GM21515 (cell line): ENCODE data around the gene RBM34.
A peak's percentile ranks its signal among the peaks of the same experiment; 100 is the strongest.
"Not testable (repeated sequence)": the region's sequence is repeated elsewhere in the genome, so short reads cannot be mapped to it uniquely, and the experiment has no call there.

Experiments used
- ATAC-seq: cut with Tn5 transposase; IDR thresholded peaks from one replicate; pipeline ENCODE4 v1.9.1; 2021; ENCODE audit not compliant: unreplicated experiment

RBM34 gene

DNA sequence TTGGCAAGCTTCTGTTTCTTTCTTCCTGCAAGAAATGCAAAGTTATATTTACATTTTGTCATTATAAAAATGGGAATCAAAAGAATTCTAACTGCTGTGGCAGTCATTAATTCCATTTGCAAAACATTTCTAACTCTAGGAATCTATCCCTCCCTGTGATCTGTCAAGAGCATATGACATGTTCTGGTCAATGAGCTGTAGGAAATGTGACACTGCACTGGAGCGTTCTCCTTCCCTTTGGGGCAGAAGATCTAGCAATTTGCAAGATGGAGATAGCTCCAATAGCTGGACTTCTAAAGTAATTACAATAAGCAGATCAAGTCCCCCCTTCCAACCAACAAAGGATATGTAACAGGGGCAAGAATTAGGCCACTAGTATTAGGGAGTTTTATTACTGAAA is 38.7 kb downstream of the RBM34 start:
- ATAC-seq = no peak

DNA sequence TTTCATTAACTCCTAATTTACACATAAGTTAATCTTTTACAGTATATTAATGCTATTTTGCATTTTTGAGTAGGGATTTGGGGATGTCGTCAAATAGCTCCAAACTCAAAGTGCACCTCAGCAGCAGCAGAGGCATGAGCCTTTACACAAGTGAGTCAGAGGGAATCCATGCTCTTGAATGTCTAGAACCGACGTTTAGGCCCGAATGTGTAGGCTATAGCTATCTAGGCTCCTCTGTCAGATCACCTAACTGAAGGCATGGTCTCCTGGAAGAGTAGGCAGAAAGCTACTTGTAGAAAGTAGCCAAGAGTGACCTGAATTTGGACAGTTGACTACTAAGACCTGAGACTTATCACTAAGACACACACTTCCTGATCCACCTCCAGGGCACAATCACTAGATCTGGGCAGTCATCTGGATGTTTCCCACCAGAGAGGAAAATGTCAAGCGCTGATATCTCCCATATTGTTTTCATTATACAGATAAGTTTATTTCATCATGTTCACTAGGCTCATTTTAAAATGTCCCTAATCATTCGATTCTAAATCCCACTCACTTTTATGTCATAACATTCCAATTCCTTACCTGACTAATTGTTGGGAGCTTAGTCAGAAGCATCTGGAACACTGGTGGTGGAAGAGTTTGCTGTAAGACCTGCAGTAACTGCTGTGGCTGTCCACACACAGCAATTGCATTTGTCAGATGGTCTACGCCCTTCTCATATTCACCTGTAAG is 47.7 kb downstream of the RBM34 start:
- ATAC-seq = no peak

DNA sequence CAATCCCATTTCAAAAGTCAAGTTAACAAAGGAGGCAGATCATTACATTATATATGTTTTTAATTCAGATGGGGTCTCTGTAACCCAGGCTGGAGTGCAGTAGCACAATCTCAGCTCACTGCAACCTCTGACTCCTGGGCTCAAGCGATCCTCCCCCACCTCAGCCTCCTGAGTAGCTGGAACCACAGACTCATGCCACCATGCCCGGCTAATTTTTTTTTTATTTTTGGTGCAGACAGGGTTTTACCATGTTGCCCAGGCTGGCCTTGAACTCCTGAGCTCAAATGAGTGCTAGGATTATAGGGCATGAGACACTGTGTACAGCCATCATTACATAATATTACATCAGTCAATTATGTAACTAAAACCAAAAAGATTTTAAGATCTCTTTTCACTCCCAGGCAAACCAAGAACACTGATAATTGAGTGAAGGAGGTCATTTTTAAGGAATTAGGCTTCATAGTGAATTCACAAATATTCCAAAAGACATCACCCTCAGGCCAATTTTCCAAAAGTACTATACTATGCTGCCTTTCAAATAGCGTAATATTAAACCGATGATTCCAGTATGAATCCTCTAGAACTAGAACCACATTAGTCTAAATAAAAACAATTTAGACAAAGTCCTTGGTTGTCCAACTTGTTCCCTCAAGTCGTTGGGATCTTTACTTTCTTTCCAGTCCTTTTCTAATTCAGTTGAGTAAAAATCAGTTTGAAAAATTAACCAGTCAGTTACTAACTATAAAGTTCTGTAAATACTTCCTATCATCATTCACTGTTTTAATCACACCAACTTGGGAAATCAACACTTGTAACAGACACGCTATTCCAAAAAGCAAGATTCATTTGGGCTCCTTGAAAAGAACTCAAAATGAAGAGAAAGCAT is 48.5 kb downstream of the RBM34 start:
- no peak for ATAC-seq

DNA sequence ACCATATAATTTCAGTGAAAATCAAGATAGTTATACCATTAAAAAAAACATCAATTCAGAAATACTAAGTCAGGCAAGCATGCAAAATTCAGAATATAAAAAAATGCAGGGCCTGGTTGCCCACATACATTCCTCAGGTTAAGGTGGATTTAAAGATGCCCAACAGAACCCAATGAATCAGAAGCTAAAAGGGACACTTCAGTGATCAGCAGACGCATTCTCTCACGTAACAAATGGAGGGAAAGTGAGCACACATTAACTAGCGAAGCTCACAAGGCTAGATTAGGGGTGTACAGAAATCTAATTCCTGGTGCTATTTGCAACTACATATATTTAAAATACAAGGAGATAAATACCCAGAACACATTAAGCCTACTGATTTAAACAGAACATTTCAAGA is 49.9 kb downstream of the RBM34 start:
- ATAC-seq = no peak

DNA sequence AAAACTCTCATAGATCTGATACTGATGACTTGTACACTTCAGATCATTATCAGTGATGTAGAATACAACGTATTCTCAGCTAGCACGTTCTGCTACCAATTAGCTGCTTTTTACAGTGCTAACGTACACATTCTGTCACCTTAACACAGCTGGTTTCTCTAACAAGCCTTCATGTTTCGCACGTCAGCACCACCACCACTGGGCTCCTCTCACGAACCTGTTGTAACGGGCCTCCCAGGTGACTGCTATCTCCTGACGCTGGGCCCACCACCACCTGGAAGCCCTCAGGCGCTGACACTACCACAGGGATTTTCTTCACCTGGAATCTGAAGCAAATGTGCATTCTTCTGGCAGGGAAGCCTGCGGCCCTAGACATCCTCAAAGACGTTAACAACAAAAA is 52.2 kb downstream of the RBM34 start:
- ATAC-seq = no peak

DNA sequence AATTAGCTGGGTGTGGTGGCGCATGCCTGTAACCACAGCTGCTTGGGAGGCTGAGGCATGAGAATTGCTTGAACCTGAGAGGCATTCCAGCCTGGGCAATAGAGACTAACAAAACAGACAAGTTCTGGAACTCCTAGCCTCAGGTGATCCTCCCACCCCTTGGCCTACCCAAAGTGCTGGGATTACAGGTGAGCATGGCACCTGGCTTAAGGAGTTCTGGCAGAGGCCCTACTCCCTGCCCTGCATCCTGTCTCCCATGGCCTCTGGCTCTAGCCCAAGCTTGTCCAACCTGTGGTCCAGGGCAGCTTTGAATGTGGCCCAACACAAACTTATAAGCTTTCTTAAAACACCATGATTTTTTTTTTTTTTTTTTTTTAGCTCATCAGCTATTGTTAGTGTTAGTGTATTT is 52.9 kb downstream of the RBM34 start:
- no peak for ATAC-seq

DNA sequence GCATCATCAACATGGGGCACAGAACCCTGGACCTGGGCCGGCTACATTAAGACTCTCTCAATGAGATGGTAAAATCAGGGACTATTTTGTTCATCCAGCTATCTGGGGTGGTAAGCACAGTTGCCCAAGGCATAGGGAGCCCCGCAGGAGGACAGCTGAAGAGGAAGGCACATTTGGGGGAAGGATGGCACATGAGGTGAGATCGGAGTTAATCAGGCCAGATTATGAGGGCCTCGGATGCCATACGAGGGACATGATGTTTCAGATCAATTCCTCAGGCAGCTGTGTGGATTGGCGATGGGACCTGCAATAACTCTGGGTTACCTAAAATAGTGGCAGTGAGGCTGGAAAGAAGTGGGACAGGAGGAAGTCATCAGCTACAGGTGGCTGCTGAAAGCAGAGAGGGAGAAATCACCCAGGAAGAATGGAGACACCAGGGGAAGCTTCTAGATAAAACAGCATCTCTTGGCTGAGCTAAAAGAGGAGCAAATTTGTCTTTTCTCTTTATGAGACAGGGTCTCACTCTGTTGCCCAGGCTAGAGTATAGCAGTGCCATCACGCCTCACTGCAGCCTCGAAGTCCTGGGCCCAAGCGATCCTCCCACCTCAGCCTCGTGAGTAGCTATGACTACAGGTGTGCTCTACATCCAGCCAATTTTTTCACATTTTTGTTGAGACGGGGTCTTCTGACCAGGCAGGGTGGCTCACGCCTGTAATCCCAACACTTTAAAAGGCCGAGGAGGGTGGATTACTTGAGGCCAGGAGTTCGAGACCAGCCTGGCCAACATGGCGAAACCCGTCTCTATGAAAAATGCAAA is 53.5 kb downstream of the RBM34 start:
- ATAC-seq = no peak

DNA sequence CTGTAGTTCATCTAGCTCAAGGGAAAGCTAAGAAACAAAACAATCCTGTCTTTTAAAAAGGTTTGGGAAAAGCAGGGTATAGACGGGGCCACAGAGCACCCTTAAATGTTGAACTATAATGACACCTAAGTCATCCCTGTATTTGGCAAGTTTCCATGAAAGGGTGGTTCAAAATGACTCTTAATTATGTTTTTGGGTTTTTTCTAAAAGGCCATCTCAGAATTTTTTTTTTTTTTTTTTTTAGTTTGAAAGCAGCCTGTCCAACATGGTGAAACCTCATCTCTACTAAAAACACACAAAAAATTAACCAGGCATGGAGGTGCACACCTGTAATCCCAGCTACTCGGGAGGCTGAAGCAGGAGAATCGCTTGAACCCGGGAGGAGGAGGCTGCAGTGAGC is 54.6 kb downstream of the RBM34 start:
- no peak for ATAC-seq

DNA sequence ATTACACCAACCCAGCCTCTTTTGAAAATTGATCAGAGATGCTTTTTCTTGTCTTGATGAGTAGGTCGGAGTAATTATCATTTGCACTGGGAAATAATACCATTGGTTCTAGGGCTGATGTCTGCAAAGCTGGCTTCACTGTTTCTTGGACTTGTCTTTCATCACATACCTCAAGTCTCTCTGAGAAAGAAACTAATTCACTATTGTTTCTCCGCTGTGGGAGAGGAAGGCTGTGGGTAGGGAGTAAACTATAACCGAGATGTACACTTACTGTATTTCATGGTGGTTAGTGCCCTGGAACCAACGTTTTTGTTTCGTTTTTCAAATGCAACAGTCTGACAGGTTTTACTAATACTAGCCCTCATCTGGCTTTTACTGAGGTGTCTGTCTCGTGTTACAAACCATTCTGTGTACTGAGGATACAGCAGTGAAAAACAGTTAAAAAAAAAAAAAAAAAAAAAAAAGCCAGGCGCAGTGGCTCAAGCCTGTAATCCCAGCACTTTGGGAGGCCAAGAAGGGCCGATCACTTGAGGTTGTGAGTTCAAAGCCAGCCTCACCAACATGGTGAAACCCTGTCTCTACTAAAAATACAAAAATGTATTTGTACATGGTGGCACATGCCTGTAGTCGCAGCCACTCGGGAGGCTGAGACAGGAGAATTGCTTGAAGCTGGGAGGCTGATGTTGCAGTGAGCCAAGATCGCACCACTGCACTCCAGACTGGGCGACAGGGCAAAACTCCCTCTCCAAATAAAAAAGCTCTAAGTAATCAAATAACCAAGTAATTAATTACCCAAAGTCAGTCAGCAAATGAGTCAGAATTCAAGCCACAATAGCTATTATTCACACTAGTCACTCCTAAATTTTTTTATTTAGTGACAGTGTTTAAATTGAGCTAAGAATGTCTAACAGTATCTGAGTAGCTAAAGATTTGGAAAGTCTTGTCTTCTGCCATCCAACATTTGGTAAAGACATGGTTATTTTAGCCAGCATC is 55.7 kb downstream of the RBM34 start:
- peak; percentile 81 for ATAC-seq

DNA sequence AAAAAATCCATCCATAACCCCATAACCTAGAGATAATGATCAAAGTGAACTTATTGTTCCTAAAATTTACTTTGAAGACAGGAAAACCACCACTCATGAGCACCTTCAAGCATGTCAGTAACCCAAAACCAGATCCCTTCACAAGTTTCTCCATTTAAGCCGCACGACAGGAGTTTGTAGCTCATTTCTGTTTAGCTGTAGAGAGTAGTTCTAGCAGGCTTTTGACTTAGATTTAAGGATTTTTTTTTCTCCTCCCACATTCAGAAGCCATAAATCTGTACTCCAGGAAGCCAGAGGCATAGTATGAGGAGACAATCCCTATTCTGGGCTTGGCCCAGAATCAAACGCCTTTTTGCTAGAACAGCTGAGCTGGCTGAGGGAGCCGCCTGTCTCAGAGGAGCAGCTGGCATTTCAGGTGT is 58.0 kb downstream of the RBM34 start:
- no peak for ATAC-seq

DNA sequence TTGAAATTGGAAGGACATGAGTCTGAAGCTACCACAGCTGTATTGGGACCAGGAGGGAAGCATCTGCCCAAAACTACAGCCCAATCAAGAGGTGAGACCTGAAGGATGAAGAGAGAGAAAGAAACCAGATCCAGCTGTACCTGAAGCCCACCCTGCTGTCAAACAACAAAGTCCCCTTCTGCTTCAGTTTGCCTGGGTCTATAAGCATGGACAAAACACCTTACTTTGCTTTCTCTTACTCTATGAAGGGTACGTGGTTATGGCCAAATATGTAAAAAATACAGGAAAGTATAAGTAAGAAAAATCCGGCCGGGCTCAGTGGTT is 58.8 kb downstream of the RBM34 start:
- ATAC-seq = no peak

DNA sequence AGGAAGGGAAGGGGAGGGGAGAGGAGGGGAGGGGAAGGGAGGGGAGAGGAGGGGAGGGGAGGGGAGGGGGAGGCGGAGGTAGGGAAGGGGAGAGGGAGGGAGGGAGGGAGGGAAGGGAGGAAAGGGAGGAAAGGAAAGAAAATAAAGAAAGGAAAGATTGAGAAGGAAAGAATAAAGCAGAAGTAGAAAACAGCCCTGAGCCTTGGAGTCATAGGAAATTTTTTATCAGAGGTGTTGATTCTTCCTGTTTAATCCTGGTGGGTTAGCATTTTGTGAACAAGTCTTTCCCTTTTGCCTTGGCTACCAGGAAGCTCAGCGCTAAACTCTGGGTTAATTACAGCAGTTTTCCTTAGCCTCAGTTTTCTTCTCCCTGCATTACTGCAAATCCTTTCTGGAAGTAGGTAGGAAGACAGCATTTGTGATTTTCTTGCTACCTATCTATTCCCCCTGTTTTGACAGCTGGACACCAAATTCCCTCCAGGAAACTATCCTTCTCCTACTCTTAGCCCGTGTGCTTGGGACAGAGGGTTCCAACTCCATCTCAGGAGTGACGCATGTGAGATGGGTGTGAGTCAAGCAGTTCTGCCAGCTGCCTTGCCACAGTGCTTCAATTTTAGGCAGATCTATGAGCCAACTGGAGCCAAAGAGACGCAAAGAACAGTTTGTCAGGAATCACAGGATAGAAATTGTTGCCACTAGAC is 59.3 kb downstream of the RBM34 start:
- no peak for ATAC-seq

DNA sequence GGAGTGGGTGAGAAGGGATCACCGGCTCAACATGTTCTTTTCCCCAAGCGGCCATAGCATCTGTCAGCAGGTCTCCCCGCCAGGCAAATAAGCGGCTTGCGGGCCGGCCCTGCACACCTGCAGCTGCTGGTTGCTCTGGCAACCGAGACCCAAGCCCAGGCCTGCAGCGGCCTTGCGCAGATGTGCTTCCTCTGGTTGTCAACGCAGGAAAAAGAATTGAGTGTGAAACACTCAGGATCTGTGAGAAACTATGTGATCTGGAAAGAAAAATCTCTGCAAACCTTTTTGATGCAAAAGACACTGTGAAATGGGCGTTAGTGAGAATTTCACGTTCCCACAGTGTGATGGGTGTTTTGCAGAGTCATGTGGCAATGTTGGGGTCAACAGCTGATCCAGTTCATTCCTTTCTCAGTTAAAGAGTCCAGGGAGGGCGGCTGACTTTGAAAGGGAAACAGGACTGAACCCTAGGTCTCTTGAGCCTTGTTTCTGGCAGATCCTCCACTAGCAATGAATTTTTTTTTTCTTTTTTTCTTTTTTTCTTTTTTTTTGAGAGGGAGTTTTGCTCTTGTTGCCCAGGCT is 60.8 kb downstream of the RBM34 start:
- no peak for ATAC-seq

DNA sequence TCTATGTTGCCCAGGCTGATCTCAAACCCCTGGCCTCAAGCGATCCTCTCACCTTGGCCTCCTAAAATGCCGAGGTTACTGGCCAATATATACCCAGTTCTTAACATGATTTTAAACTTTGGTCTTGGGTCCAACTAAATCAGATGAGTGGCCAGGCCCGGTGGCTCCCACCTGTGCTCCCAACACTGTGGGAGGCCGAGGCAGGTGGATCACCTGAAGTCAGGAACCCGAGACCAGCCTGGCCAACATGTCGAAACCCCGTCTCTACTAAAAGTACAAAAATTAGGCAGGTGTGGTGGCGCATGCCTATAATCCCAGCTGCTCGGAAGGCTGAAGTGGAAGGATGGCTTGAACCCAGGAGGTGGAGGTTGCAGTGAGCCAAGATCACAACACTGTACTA is 62.1 kb downstream of the RBM34 start:
- no peak for ATAC-seq

DNA sequence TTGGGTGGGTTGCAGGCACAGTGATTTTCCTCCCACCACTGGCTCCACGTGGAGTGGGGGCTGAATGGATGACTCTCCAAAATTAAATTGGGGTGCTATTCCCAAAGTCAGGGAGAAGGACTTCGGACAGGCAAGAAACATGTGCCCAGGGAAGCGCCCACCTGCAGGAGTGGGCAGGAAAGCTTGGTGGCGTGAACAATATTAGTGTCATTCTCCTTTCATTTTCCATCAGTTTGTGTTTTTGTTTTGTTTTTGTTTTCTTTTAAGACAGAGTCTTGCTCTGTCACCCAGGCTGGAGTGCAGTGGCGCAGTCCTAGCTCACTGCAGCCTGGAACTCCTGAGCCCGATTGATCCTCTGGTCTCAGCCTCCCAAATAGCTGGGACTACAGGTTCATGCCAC is 62.5 kb downstream of the RBM34 start:
- no peak for ATAC-seq

DNA sequence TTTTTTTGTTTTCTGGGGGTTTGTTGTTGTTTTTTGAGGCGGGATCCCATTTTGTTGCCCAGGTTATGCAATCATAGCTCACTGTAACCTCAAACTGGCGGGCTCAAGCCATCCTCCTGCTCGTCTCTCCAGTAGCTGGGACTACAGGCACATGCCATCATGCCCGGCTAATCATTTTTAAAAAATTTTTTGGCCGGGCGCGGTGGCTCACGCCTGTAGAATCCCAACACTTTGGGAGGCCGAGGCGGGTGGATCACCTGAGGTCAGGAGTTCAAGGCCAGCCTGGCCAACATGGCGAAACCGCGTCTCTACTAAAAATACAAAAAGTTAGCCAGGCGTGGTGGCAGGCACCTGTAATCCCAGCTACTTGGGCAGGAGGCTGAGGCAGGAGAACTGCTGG is 63.5 kb downstream of the RBM34 start:
- not testable (repeated sequence) for ATAC-seq

DNA sequence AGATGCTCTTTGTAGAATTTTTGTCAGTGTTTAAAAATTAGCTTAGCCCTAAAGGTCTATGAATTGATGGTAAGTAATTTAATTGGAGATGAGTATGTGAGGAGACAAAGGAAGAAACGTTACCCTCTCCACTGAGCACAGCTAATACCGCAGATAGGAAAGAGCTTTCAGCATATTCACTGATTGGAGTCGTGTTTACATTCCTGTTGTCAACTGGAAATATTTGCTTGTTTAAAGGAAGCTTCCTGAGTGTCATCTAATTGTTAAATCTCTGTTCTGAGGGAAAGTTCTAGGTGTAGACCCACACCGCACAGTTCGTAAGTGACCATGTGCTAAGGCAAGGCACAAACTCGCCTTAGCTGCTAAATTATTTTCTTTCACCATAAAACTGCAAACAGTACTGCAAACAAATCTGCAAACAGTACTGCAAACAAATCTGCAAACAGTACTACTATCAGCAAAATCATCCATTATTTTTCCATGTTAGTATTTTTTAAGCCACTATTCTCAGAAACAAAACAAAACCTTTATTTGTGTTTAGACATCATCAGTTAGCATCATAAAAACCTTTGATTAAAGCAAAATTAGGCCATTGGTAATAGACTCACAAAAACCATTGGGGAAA is 65.0 kb downstream of the RBM34 start:
- no peak for ATAC-seq

DNA sequence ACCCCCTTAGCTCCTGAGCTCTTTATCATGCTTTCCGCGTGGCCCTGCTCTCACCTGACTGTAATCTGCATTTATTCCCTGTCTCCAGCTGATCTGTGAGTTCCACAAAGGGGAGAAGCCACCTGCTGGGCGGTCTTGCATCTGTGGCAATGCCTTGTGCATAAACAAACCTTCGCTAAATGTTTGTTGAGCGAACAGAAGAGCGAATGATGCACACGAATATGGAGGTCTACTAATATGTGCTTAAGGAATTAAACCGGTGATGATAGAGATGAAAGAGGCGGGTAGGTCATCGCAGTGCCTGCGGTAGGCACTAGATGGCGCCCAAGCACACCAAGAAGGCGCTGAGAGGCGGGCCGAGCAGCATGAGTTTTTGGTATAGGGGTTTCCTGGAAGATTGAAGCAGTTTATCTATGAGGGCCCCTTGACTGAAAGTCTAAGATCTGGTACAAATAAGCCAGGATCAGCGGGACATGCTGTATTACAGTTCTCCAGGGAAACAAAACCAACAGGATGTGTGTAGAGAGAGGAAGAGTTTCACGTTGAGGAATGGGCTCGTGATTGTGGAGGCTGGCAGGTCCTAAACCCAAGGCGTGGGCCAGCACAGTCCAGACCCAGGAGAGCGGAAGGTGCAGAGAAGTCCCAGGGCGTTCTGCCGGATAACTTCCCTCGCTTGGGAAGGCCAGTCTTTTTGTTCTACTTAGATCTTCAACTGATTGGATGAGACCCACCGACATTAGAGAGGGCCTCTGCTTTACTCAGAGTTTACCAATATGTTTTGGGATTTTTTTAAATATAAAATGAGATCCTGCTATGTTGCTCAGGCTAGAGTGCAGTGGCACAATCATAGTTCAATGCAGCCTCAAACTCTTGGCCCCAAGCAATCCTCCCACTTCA is 67.1 kb downstream of the RBM34 start:
- no peak for ATAC-seq
